Uterus (tissue), 4 donors: Measurements from ENCODE around the gene CPB1. TPM values are rescaled to one million over a fixed set of nuclear protein-coding genes. Genes with fewer than 3 reads are reported as not detected.

ENCODE experiments used
- DNase-seq, 2 donors: peaks; one replicate each; pipeline ENCODE4 v3.0.0-alpha.2; 2019 to 2020
- H3K27ac ChIP-seq, 2 donors: fragments of 200-600 bp; sonication (generic); 1 replicate in 1 of 2; 2 replicates in 1 of 2; pipeline ENCODE4 v1.5.1; 2016 to 2018
- H3K27me3 ChIP-seq, 2 donors: fragments of 200-600 bp; sonication (generic); one replicate each; pipeline ENCODE4 v1.5.1; 2018 to 2019; ENCODE audit warnings: control low read depth in 1 of 2
- H3K36me3 ChIP-seq, 2 donors: fragments of 200-600 bp; sonication (generic); one replicate each; pipeline ENCODE4 v1.5.1; 2019; ENCODE audit warnings: control low read depth in 1 of 2
- H3K4me1 ChIP-seq, 2 donors: fragments of 200-600 bp; sonication (generic); one replicate each; pipeline ENCODE4 v1.5.1; 2018 to 2019; ENCODE audit warnings: control low read depth in 1 of 2
- H3K4me3 ChIP-seq, 2 donors: fragments of 200-600 bp; sonication (generic); 1 replicate in 1 of 2; 2 replicates in 1 of 2; pipeline ENCODE4 v1.5.1; 2018 to 2019; ENCODE audit warnings: mild to moderate bottlenecking in 1 of 2
- H3K9me3 ChIP-seq, 2 donors: fragments of 200-600 bp; sonication (generic); one replicate each; pipeline ENCODE4 v1.5.1; 2019; ENCODE audit warnings: control low read depth in 1 of 2
- POLR2A ChIP-seq, 2 donors: fragments of 450-650 bp; IDR thresholded peaks; one replicate each; pipeline ENCODE4 v1.6.1; 2016; ENCODE audit warnings: antibody characterized with exemption in 2 of 2, mild to moderate bottlenecking in 1 of 2, moderate library complexity in 1 of 2
- intact Hi-C: fragments of 100-400 bp; cut with DNase I; formaldehyde crosslinking; loops from one replicate; pipeline ENCODE4 v1.15.1; 2023; ENCODE audit warnings: low total_unique reads
- total RNA-seq, 4 donors: library from RNA; depleted of rRNA in 3 of 4; stranded (reverse); fragments of >200 nt in 3 of 4; gene quantifications; one replicate each; pipeline versions ENCODE4 v1.1.0 to v1.2.4, GENCODE V29; 2014 to 2023
- TF ChIP-seq, protein P1 (sequence below), 4 experiments: fragments of 200-600 bp in 2 of 4; fragments of 450-650 bp in 2 of 4; sonication (generic) in 2 of 4; IDR thresholded peaks; one replicate each; pipeline ENCODE4 v1.5.1; 2016 to 2019; ENCODE audit warnings: antibody characterized with exemption in 4 of 4, mild to moderate bottlenecking in 2 of 4, moderate library complexity in 1 of 4
- donor health status: DM: yes; HTN: yes; CAD: no.

Gene CPB1
- total RNA-seq, 4 donors from 2014 or later = not detected

DNA sequence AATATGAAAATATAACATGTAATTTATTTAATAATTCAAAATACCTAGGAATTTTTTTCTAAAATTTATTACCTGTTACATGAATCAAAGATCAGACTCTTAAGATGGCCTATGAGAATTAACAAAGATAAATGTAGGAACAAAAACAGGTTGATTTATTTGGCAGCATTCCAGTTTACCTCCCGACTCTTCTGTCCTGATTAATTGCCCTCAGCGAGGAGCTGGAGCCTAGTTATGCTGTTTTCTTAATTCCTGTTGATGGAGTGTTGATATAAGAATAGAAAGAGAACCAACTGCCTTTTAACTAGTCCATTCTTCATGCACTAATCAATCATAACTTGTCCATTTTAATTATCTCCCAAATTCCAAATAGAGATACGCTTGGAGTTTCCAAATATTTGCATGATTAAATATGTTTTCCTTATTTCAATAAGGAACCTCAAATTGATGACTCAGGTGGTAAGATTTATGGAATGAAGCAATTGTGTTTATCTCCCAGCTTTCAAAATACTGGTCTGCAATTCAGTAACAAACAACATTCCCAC, 10.6 kb upstream of the CPB1 start:
- Histone ChIP-seq H3K27ac (no peak overlapping the region), H3K27me3 (no peaks in the 10 kb centered on the region), H3K4me1 (no peaks in the 10 kb centered on the region), H3K9me3 (no peaks in the 10 kb centered on the region), H3K36me3 (no peaks in the 10 kb centered on the region), H3K4me3 (no peak overlapping the region)
- no peak for TF ChIP-seq POLR2A (IDR thresholded peaks at IDR 0.05)
- TF ChIP-seq, protein P1, sequence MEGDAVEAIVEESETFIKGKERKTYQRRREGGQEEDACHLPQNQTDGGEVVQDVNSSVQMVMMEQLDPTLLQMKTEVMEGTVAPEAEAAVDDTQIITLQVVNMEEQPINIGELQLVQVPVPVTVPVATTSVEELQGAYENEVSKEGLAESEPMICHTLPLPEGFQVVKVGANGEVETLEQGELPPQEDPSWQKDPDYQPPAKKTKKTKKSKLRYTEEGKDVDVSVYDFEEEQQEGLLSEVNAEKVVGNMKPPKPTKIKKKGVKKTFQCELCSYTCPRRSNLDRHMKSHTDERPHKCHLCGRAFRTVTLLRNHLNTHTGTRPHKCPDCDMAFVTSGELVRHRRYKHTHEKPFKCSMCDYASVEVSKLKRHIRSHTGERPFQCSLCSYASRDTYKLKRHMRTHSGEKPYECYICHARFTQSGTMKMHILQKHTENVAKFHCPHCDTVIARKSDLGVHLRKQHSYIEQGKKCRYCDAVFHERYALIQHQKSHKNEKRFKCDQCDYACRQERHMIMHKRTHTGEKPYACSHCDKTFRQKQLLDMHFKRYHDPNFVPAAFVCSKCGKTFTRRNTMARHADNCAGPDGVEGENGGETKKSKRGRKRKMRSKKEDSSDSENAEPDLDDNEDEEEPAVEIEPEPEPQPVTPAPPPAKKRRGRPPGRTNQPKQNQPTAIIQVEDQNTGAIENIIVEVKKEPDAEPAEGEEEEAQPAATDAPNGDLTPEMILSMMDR (IDR thresholded peaks at IDR 0.05) = no peak
- intact Hi-C loops = no loop called here
- no peak for DNase-seq

DNA sequence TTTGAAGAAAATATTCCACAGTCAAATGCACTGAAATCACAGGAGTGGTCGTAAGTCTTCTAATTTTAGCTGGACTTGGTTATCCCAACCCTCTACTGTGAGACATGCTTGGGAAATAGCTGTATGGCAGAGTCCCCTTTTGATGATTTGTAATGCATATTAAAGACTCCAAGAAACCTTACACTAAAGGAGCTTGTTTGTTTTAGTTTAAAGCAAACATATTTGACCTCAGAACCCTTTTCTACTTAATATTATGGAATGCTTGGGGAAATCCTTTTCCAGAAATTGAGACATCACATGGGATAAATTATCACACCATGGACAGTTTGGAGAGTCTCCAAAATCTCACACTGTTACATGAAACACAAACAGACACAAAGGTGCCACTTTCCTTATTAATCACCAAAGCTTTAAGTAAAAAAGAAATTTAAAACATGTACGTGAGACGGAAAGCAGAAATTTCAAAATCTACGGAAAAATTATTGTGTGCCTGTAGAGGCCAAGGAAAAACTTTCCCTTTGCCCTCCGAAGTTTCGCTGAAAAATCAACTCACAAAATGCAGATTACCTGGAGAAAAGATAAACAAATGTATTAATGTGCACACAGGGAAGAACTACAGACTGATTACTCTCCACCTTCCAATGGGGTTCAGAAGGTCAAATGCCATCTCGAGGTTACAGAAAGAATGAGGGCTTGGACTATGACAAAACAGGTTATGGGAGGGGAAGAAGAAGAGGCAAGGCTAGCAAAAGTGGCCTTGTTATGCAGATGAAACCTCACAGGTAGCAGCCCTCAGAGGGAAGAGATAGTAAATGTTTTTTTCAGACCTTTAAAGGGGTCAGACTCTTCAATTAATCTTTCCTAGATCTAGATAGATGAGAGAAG, 7.0 kb upstream of the CPB1 start:
- H3K27me3 ChIP-seq = no peaks in the 10 kb centered on the region
- TF ChIP-seq, protein P1 (IDR thresholded peaks at IDR 0.05) = no peak
- TF ChIP-seq POLR2A (IDR thresholded peaks at IDR 0.05) = no peak
- no peaks in the 10 kb centered on the region for H3K9me3 ChIP-seq
- intact Hi-C loops = no loop called here
- no peak overlapping the region for H3K4me3 ChIP-seq
- DNase-seq = no peak
- H3K4me1 ChIP-seq = no peaks in the 10 kb centered on the region
- no peaks in the 10 kb centered on the region for H3K36me3 ChIP-seq
- no peak overlapping the region for H3K27ac ChIP-seq

DNA sequence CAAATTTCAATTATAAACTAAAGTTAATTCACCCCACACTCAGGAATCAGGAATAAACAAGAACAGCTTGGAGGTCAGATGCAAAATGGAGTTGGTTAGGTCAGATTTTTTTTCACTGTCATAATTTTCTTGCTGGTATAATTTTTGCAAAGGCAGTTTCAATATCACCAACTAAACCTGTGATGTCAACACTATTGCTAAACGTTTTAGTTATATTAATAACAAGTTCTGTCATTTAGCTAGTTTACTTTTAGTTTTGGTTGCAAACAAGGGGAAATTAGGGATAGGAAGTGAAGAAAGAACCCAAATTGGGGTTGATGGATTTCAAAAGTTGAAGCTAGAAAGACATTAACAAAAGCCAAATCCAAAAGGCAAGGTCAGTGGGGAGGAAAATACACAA, 4.6 kb upstream of the CPB1 start:
- intact Hi-C loops = no loop called here
- no peaks in the 10 kb centered on the region for H3K27me3 ChIP-seq
- no peaks in the 10 kb centered on the region for H3K4me1 ChIP-seq
- H3K9me3 ChIP-seq = no peaks in the 10 kb centered on the region
- no peak for DNase-seq
- TF ChIP-seq POLR2A (IDR thresholded peaks at IDR 0.05) = no peak
- TF ChIP-seq, protein P1 (IDR thresholded peaks at IDR 0.05) = no peak
- H3K4me3 ChIP-seq = no peak overlapping the region
- H3K36me3 ChIP-seq = no peaks in the 10 kb centered on the region
- H3K27ac ChIP-seq = no peak overlapping the region

DNA sequence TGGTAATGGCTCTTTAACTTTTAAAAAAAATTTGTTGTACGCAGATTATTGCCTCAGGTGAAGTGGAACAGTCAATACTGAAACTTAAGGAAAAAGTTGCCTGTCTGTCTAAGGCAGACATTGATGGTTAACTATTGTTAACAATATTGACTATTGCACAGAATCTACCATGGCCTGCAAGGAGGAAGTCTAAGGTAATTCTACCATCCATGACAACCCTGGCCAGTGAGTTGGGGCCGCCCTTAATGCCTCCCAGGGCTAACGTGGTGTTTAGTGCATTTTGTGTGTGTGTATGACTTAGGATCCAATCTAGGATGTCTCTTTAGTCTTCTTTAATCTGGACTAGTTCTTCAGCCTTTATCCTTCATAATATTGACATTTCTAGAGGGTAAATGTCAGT, 2.1 kb upstream of the CPB1 start:
- Histone ChIP-seq H3K27ac (no peak overlapping the region), H3K4me3 (no peak overlapping the region), H3K27me3 (no peaks in the 10 kb centered on the region), H3K4me1 (no peaks in the 10 kb centered on the region), H3K9me3 (no peaks in the 10 kb centered on the region), H3K36me3 (no peaks in the 10 kb centered on the region)
- TF ChIP-seq POLR2A (IDR thresholded peaks at IDR 0.05) = no peak
- TF ChIP-seq, protein P1 (IDR thresholded peaks at IDR 0.05) = no peak
- no peak for DNase-seq
- intact Hi-C loops = no loop called here

DNA sequence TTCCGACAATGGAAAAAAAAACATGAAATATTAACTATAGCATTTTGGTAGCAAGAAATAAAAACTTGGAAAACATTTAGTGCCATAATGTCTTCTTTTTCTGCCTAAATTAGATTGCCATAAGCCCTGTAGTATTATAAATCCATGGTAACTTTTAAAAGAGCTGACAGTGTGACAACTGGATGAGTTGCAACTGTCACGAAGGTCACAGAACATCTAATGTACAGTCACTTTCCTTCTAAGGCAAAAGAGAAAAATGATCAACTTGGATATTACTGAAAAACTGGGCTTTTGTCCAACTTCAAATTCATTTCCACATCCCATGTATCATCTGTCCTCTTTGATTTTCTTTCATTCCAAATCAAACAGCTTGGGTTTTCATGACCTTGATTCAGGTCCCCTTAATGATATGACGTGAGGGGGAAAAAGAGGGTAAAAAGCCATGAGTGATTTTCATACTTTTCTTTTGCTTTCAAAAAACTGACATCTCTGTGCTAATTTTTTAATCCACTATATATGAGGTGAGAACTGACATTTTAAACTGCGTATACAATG, 602 bp downstream of the CPB1 start:
- DNase-seq = no peak
- intact Hi-C loops = no loop called here
- no peak overlapping the region for H3K27ac ChIP-seq
- H3K27me3 ChIP-seq = no peaks in the 10 kb centered on the region
- TF ChIP-seq, protein P1 (IDR thresholded peaks at IDR 0.05) = no peak
- no peak for TF ChIP-seq POLR2A (IDR thresholded peaks at IDR 0.05)
- H3K4me3 ChIP-seq = no peak overlapping the region
- H3K36me3 ChIP-seq = no peaks in the 10 kb centered on the region
- no peaks in the 10 kb centered on the region for H3K9me3 ChIP-seq
- H3K4me1 ChIP-seq = no peaks in the 10 kb centered on the region
